ENCODE data around the gene TRMT10B.
"Not testable (repeated sequence)": the region's sequence is repeated elsewhere in the genome, so short reads cannot be mapped to it uniquely, and the experiment has no call there.

Gene TRMT10B

GRCh38 chr9:37751704-37752103, 1.9 kb upstream of the TRMT10B start:
- not testable (repeated sequence) for DNase-seq (ENCODE audit: low read depth)

GRCh38 chr9:37752112-37752511, 1.5 kb upstream of the TRMT10B start:
- DNase-seq (ENCODE audit: low read depth): not testable (repeated sequence)

- no peak for DNase-seq (ENCODE audit: low read depth)
These were observed 740 bp upstream of the TRMT10B start for GRCh38 chr9:37752642-37753488.

GRCh38 chr9:37758747-37759146, 5.1 kb downstream of the TRMT10B start:
- no peak for DNase-seq (ENCODE audit: low read depth)

GRCh38 chr9:37760416-37761161, 7.0 kb downstream of the TRMT10B start:
- DNase-seq (ENCODE audit: low read depth): no peak

- DNase-seq (ENCODE audit: low read depth): no peak
These were observed 7.9 kb downstream of the TRMT10B start for GRCh38 chr9:37761511-37761910.

- not testable (repeated sequence) for DNase-seq (ENCODE audit: low read depth)
These were observed 11.7 kb downstream of the TRMT10B start for GRCh38 chr9:37765263-37765662.

- no peak for DNase-seq (ENCODE audit: low read depth)
These were observed 15.7 kb downstream of the TRMT10B start for GRCh38 chr9:37769306-37769705.

- DNase-seq (ENCODE audit: low read depth): no peak
These were observed 16.4 kb downstream of the TRMT10B start for GRCh38 chr9:37769995-37770394.

GRCh38 chr9:37775216-37775919, 21.8 kb downstream of the TRMT10B start:
- no peak for DNase-seq (ENCODE audit: low read depth)

- no peak for DNase-seq (ENCODE audit: low read depth)
These were observed 22.7 kb downstream of the TRMT10B start for GRCh38 chr9:37776328-37776727.

- DNase-seq (ENCODE audit: low read depth): no peak
These were observed 24.9 kb downstream of the TRMT10B start for GRCh38 chr9:37778534-37778933.

GRCh38 chr9:37784291-37784615, 30.6 kb downstream of the TRMT10B start:
- no peak for DNase-seq (ENCODE audit: low read depth)

GRCh38 chr9:37784616-37785483, 31.2 kb downstream of the TRMT10B start, which contains the start of gene EXOSC3:
Gene EXOSC3 (minus strand): TSS chr9:37785064. CDS start chr9:37785044, 20 bp downstream.
- peak; percentile 82 for DNase-seq (ENCODE audit: low read depth)

GRCh38 chr9:37787059-37787458, 33.5 kb downstream of the TRMT10B start:
- DNase-seq (ENCODE audit: low read depth): no peak

GRCh38 chr9:37788332-37788731, 34.7 kb downstream of the TRMT10B start:
- DNase-seq (ENCODE audit: low read depth): no peak

- no peak for DNase-seq (ENCODE audit: low read depth)
These were observed 36.5 kb downstream of the TRMT10B start for GRCh38 chr9:37790096-37790495.

- DNase-seq (ENCODE audit: low read depth): no peak
These were observed 38.5 kb downstream of the TRMT10B start for GRCh38 chr9:37792122-37792521.

GRCh38 chr9:37796232-37796631, 42.6 kb downstream of the TRMT10B start:
- DNase-seq (ENCODE audit: low read depth): no peak

GRCh38 chr9:37798677-37799076, 45.1 kb downstream of the TRMT10B start:
- no peak for DNase-seq (ENCODE audit: low read depth)

- peak; percentile 86 for DNase-seq (ENCODE audit: low read depth)
These were observed 47.2 kb downstream of the TRMT10B start, which contains the start of gene DCAF10 for GRCh38 chr9:37800631-37801286. Gene DCAF10 (plus strand): TSS chr9:37800797. CDS start chr9:37800867, 70 bp downstream.
